Keratinocyte (primary cell): ENCODE measurements around the gene AAMDC. TPM values are rescaled to one million over a fixed set of nuclear protein-coding genes. Genes with fewer than 3 reads are reported as not detected.

Experiments
- DNase-seq: peaks from one replicate; pipeline ENCODE4 v3.0.0-alpha.2; 2011; ENCODE audit warnings: low read depth, missing footprints, low spot score
- FAIRE-seq: peaks from 2 replicates; lab custom pipeline; 2011; peaks lifted over from hg19 to GRCh38; lab: Jason Lieb, UNC
- H2AFZ ChIP-seq: 2 replicates; pipeline ENCODE4 v1.6.0; 2012; ENCODE audit warnings: low read length, control low read depth, inconsistent platforms; ENCODE audit not compliant: control insufficient read depth
- H3K27ac ChIP-seq: 2 replicates; pipeline ENCODE4 v1.5.1; 2011; ENCODE audit warnings: low read length; ENCODE audit not compliant: control insufficient read depth, insufficient read depth
- H3K27me3 ChIP-seq: 3 replicates; pipeline ENCODE4 v1.6.0; 2011; ENCODE audit warnings: low read length; ENCODE audit not compliant: control insufficient read depth, insufficient read depth; ENCODE audit errors: extremely low read depth
- H3K36me3 ChIP-seq, 2 experiments: 2 replicates in 1 of 2; 3 replicates in 1 of 2; pipeline ENCODE4 v1.5.1; 2011; ENCODE audit warnings: low read length in 2 of 2, mild to moderate bottlenecking in 1 of 2; ENCODE audit not compliant: control insufficient read depth in 2 of 2, insufficient read depth in 2 of 2; ENCODE audit errors: extremely low read depth in 1 of 2
- H3K4me1 ChIP-seq: 3 replicates; pipeline ENCODE4 v1.5.1; 2011; ENCODE audit warnings: low read length; ENCODE audit not compliant: control insufficient read depth, insufficient read depth; ENCODE audit errors: extremely low read depth
- H3K4me2 ChIP-seq: 3 replicates; pipeline ENCODE4 v1.6.0; 2011; ENCODE audit warnings: low read depth, low read length; ENCODE audit not compliant: control insufficient read depth, insufficient read depth; ENCODE audit errors: extremely low read depth
- H3K4me3 ChIP-seq, 3 experiments: fragments of 200-600 bp in 1 of 3; sonication (generic) in 1 of 3; 2 replicates in 2 of 3; 3 replicates in 1 of 3; pipeline ENCODE4 v1.5.1; 2011 to 2016; ENCODE audit warnings: low read length in 3 of 3, mild to moderate bottlenecking in 3 of 3, control low read depth in 2 of 3, inconsistent platforms in 1 of 3, low read depth in 1 of 3, mixed read lengths in 1 of 3, mixed run types in 1 of 3, moderate library complexity in 1 of 3; ENCODE audit not compliant: control insufficient read depth in 2 of 3, insufficient read depth in 2 of 3; ENCODE audit errors: extremely low read depth in 1 of 3
- H3K79me2 ChIP-seq: 2 replicates; pipeline ENCODE4 v1.6.0; 2012; ENCODE audit warnings: low read length; ENCODE audit not compliant: control insufficient read depth, insufficient read depth
- H3K9ac ChIP-seq: 3 replicates; pipeline ENCODE4 v1.6.0; 2011; ENCODE audit warnings: low read length; ENCODE audit not compliant: control insufficient read depth, insufficient read depth; ENCODE audit errors: extremely low read depth
- H3K9me1 ChIP-seq: 3 replicates; pipeline ENCODE4 v1.6.0; 2011; ENCODE audit warnings: low read length; ENCODE audit not compliant: control insufficient read depth, insufficient read depth; ENCODE audit errors: extremely low read depth
- H3K9me3 ChIP-seq: 2 replicates; pipeline ENCODE4 v1.5.1; 2012; ENCODE audit warnings: low read depth, low read length; ENCODE audit not compliant: control insufficient read depth
- H4K20me1 ChIP-seq: 3 replicates; pipeline ENCODE4 v1.6.0; 2011; ENCODE audit warnings: low read length; ENCODE audit not compliant: control insufficient read depth, insufficient read depth; ENCODE audit errors: extremely low read depth
- CTCF ChIP-seq, 3 experiments: IDR thresholded peaks in 1 of 3; conservative IDR thresholded peaks in 1 of 3; optimal IDR thresholded peaks in 1 of 3; 2 replicates in 2 of 3; 3 replicates in 1 of 3; pipeline versions ENCODE3 to v1.5.1; 2011; ENCODE audit warnings: low read length in 3 of 3, mild to moderate bottlenecking in 3 of 3, moderate library complexity in 2 of 3, control low read depth in 1 of 3, inconsistent platforms in 1 of 3; ENCODE audit not compliant: insufficient read depth in 2 of 3; ENCODE audit errors: extremely low read depth in 1 of 3
- EZH2 ChIP-seq: IDR thresholded peaks from one replicate; pipeline ENCODE4 v1.6.1; 2012; ENCODE audit warnings: inconsistent platforms, mild to moderate bottlenecking, low read length, moderate library complexity
- dilution Hi-C: fragments of 300-500 bp; cut with MboI; formaldehyde crosslinking; loops from one replicate; pipeline ENCODE4 v1.7.0; 2020; ENCODE audit warnings: low sequenced_read_pairs; ENCODE audit not compliant: extremely low pct_ligation_motif_present
- polyA plus RNA-seq, 5 experiments: library from polyadenylated mRNA; depleted of rRNA in 3 of 5; stranded (reverse) in 3 of 5; stranded (forward) in 1 of 5; unstranded in 1 of 5; fragments of >200 nt; gene quantifications; 1 replicate in 1 of 5; 2 replicates in 3 of 5; 3 replicates in 1 of 5; pipeline versions ENCODE4 v1.2.1 to v1.2.3, GENCODE V29; 2011 to 2012; ENCODE audit warnings: missing spikeins in 2 of 5, low read depth in 1 of 5, low replicate concordance in 1 of 5

AAMDC gene
- polyA plus RNA-seq, 1 donor (not counting 4 experiments of a cell fraction or from before 2014, with no cell fraction given) = 22.4 TPM

GRCh38 chr11:77778549-77778948 is 42.4 kb upstream of the AAMDC start:
- H3K9me1 ChIP-seq = no peaks in the 10 kb centered on the region
- peaks cover 40% of the 10 kb centered on the region for H3K79me2 ChIP-seq
- H3K27ac ChIP-seq = no peak overlapping the region
- no peaks in the 10 kb centered on the region for H3K4me1 ChIP-seq
- no peak overlapping the region for H2AFZ ChIP-seq
- TF ChIP-seq CTCF (optimal IDR thresholded peaks at IDR 0.05 in 1 of 3, IDR thresholded peaks at IDR 0.05 in 1 of 3, conservative IDR thresholded peaks at IDR 0.05 in 1 of 3; ENCODE audit: extremely low read depth in 1 of 3, insufficient read depth in 2 of 3, low read length in 3 of 3) (no peak), EZH2 (no peak)
- no peak overlapping the region for H3K4me2 ChIP-seq
- H3K9ac ChIP-seq = no peak overlapping the region
- no peaks in the 10 kb centered on the region for H4K20me1 ChIP-seq
- no peaks in the 10 kb centered on the region for H3K36me3 ChIP-seq
- no peaks in the 10 kb centered on the region for H3K9me3 ChIP-seq
- no peak for DNase-seq
- dilution Hi-C loops = no loop called here
- H3K27me3 ChIP-seq = no peaks in the 10 kb centered on the region
- H3K4me3 ChIP-seq = no peak overlapping the region
- no peak for FAIRE-seq

- TF ChIP-seq EZH2 = no peak
- no peak for TF ChIP-seq CTCF (optimal IDR thresholded peaks at IDR 0.05 in 1 of 3, IDR thresholded peaks at IDR 0.05 in 1 of 3, conservative IDR thresholded peaks at IDR 0.05 in 1 of 3; ENCODE audit: extremely low read depth in 1 of 3, insufficient read depth in 2 of 3, low read length in 3 of 3)
- FAIRE-seq = peak; percentile 63
Measured at GRCh38 chr11:77779935-77780334, 41.0 kb upstream of the AAMDC start.

More at GRCh38 chr11:77779935-77780334, 41.0 kb upstream of the AAMDC start:
- Histone ChIP-seq H4K20me1 (no peaks in the 10 kb centered on the region), H3K9me3 (no peaks in the 10 kb centered on the region), H3K9me1 (no peaks in the 10 kb centered on the region), H3K27me3 (no peaks in the 10 kb centered on the region), H3K79me2 (peaks cover 45% of the 10 kb centered on the region), H3K27ac (no peak overlapping the region), H3K4me2 (no peak overlapping the region), H3K36me3 (no peaks in the 10 kb centered on the region), H3K9ac (no peak overlapping the region), H3K4me1 (no peaks in the 10 kb centered on the region), H2AFZ (no peak overlapping the region), H3K4me3 (no peak overlapping the region)
- DNase-seq = no peak
- dilution Hi-C loops = no loop called here
